SK-N-MC (cell line): Measurements from ENCODE around the gene ENTPD6.

ENCODE experiments used
- DNase-seq: peaks from one replicate; pipeline ENCODE4 v3.0.0-alpha.2; 2011; ENCODE audit warnings: low read depth, low spot score
- H3K27ac ChIP-seq: fragments of 200-600 bp; sonication (generic); 2 replicates; pipeline ENCODE4 v1.5.1; 2016; ENCODE audit warnings: mixed run types
- H3K36me3 ChIP-seq: fragments of 200-600 bp; sonication (generic); 2 replicates; pipeline ENCODE4 v1.6.1; 2017; ENCODE audit warnings: antibody characterized with exemption, low read length, mixed read lengths; ENCODE audit not compliant: insufficient read depth
- H3K4me3 ChIP-seq: fragments of 200-600 bp; sonication (generic); 2 replicates; pipeline ENCODE4 v1.5.1; 2016
- H3K9ac ChIP-seq: fragments of 200-600 bp; sonication (generic); 2 replicates; pipeline ENCODE4 v1.8.0; 2017; ENCODE audit warnings: mixed run types, mixed read lengths; ENCODE audit not compliant: insufficient read length
- H3K9me3 ChIP-seq: fragments of 200-600 bp; sonication (generic); 2 replicates; pipeline ENCODE4 v1.6.1; 2017; ENCODE audit warnings: low read depth, mild to moderate bottlenecking, antibody characterized with exemption, low read length, moderate library complexity, mixed read lengths
- EZH2 ChIP-seq: fragments of 200-600 bp; sonication (generic); IDR thresholded peaks from one replicate; pipeline ENCODE4 v1.6.1; 2017; ENCODE audit warnings: antibody characterized with exemption
- FOXP2 ChIP-seq: optimal IDR thresholded peaks from 2 replicates; pipeline ENCODE3; 2011; ENCODE audit warnings: mild to moderate bottlenecking, moderate library complexity; ENCODE audit not compliant: insufficient read depth; ENCODE audit errors: extremely low read length, control extremely low read depth
- POLR2AphosphoS5 ChIP-seq: IDR thresholded peaks from 2 replicates; pipeline ENCODE4 v1.6.1; 2012; ENCODE audit warnings: mild to moderate bottlenecking, low read depth, low read length, borderline replicate concordance

The ENTPD6 gene

GRCh38 chr20:25217161-25218108 lies 21.9 kb downstream of the ENTPD6 start:
- Histone ChIP-seq H3K9me3 (no peaks in the 10 kb centered on the region), H3K36me3 (peaks cover 25% of the 10 kb centered on the region; the same call in 1 of the 2 replicates), H3K4me3 (no peak overlapping the region), H3K9ac (no peak overlapping the region), H3K27ac (no peak overlapping the region)
- no peak for DNase-seq
- TF ChIP-seq POLR2AphosphoS5 (no peak), FOXP2 (no peak), EZH2 (no peak)

GRCh38 chr20:25218109-25218486 lies 22.6 kb downstream of the ENTPD6 start:
- no peak for DNase-seq
- H3K27ac ChIP-seq: no peak overlapping the region
- peaks cover 24% of the 10 kb centered on the region; the same call in 1 of the 2 replicates for H3K36me3 ChIP-seq
- no peak overlapping the region for H3K4me3 ChIP-seq
- H3K9ac ChIP-seq: no peak overlapping the region
- TF ChIP-seq POLR2AphosphoS5 (no peak), EZH2 (no peak), FOXP2 (no peak)
- no peaks in the 10 kb centered on the region for H3K9me3 ChIP-seq

GRCh38 chr20:25218492-25218891 lies 23.0 kb downstream of the ENTPD6 start:
- TF ChIP-seq POLR2AphosphoS5 (no peak), EZH2 (no peak), FOXP2 (no peak)
- no peak overlapping the region for H3K4me3 ChIP-seq
- H3K9ac ChIP-seq: no peak overlapping the region
- DNase-seq: no peak
- H3K27ac ChIP-seq: no peak overlapping the region
- H3K36me3 ChIP-seq: peaks cover 20% of the 10 kb centered on the region; the same call in 1 of the 2 replicates
- H3K9me3 ChIP-seq: no peaks in the 10 kb centered on the region

- H3K9me3 ChIP-seq: no peaks in the 10 kb centered on the region
- no peak for DNase-seq
- peaks cover 14% of the 10 kb centered on the region; the same call in 1 of the 2 replicates for H3K36me3 ChIP-seq
- no peak overlapping the region for H3K9ac ChIP-seq
- H3K4me3 ChIP-seq: no peak overlapping the region
- TF ChIP-seq EZH2 (no peak), FOXP2 (no peak), POLR2AphosphoS5 (no peak)
- H3K27ac ChIP-seq: no peak overlapping the region
These were observed 23.9 kb downstream of the ENTPD6 start for GRCh38 chr20:25219365-25219764.

- no peak overlapping the region for H3K9ac ChIP-seq
- H3K4me3 ChIP-seq: no peak overlapping the region
- H3K36me3 ChIP-seq: peaks cover 8% of the 10 kb centered on the region; the same call in 1 of the 2 replicates
- TF ChIP-seq EZH2 (no peak), FOXP2 (no peak), POLR2AphosphoS5 (no peak)
- DNase-seq: no peak
- no peaks in the 10 kb centered on the region for H3K9me3 ChIP-seq
- H3K27ac ChIP-seq: no peak overlapping the region
These were observed 24.7 kb downstream of the ENTPD6 start for GRCh38 chr20:25220021-25220730.

- DNase-seq: no peak
- no peaks in the 10 kb centered on the region for H3K9me3 ChIP-seq
- H3K27ac ChIP-seq: no peak overlapping the region
- H3K36me3 ChIP-seq: peaks cover under 1% of the 10 kb centered on the region; the same call in 1 of the 2 replicates
- H3K9ac ChIP-seq: no peak overlapping the region
- TF ChIP-seq FOXP2 (no peak), EZH2 (no peak), POLR2AphosphoS5 (no peak)
- no peak overlapping the region for H3K4me3 ChIP-seq
These were observed 25.5 kb downstream of the ENTPD6 start for GRCh38 chr20:25220810-25221591.

- no peaks in the 10 kb centered on the region for H3K36me3 ChIP-seq
- H3K9ac ChIP-seq: no peak overlapping the region
- H3K4me3 ChIP-seq: no peak overlapping the region
- no peak for DNase-seq
- H3K9me3 ChIP-seq: no peaks in the 10 kb centered on the region
- H3K27ac ChIP-seq: no peak overlapping the region
- no peak for TF ChIP-seq EZH2
- no peak for TF ChIP-seq FOXP2
- no peak for TF ChIP-seq POLR2AphosphoS5
These were observed 26.3 kb downstream of the ENTPD6 start for GRCh38 chr20:25221592-25222460.
